ENCODE data around the gene DMRT2.

GRCh38 chr9:1073497-1073896 lies 23.3 kb downstream of the DMRT2 start:
- no peak for TF ChIP-seq POLR2A (IDR thresholded peaks at IDR 0.05)
- no peak for TF ChIP-seq CTCF (IDR thresholded peaks at IDR 0.05)

All from Peyer's patch (tissue), 4 donors.